Fibroblast of lung (primary cell): ENCODE data around the gene VBP1. TPM values are rescaled to one million over a fixed set of nuclear protein-coding genes. Genes with fewer than 3 reads are reported as not detected.

ENCODE experiments used
- DNase-seq, 2 donors: peaks; one replicate each; pipeline versions ENCODE4 v3.0.0 to v3.0.0-alpha.2; 2010; ENCODE audit warnings: low read depth in 2 of 2
- H2AFZ ChIP-seq: 2 replicates; pipeline ENCODE4 v1.5.1; 2012; ENCODE audit warnings: low read length, control low read depth, inconsistent platforms
- H3K27ac ChIP-seq: 2 replicates; pipeline ENCODE4 v1.5.1; 2011; ENCODE audit warnings: low read length, control low read depth; ENCODE audit not compliant: insufficient read depth
- H3K27me3 ChIP-seq: 2 replicates; pipeline ENCODE4 v1.5.1; 2011; ENCODE audit warnings: mild to moderate bottlenecking, low read length; ENCODE audit not compliant: control insufficient read depth, insufficient read depth
- H3K36me3 ChIP-seq: 2 replicates; pipeline ENCODE4 v1.5.1; 2011; ENCODE audit warnings: low read length; ENCODE audit not compliant: control insufficient read depth, insufficient read depth
- H3K4me1 ChIP-seq: 2 replicates; pipeline ENCODE4 v1.5.1; 2011; ENCODE audit warnings: low read length; ENCODE audit not compliant: control insufficient read depth, insufficient read depth; ENCODE audit errors: extremely low read depth
- H3K4me2 ChIP-seq: 2 replicates; pipeline ENCODE4 v1.5.1; 2011; ENCODE audit warnings: low read length, control low read depth; ENCODE audit not compliant: insufficient read depth; ENCODE audit errors: extremely low read depth
- H3K4me3 ChIP-seq, 4 experiments: fragments of 200-600 bp in 1 of 4; sonication (generic) in 1 of 4; replicated peaks in 1 of 4; 2 replicates each; pipeline ENCODE4 v1.5.1; 2011 to 2016; ENCODE audit warnings: low read length in 4 of 4, low read depth in 3 of 4, mild to moderate bottlenecking in 3 of 4, control low read depth in 2 of 4, inconsistent platforms in 1 of 4, mixed read lengths in 1 of 4; ENCODE audit not compliant: insufficient read depth in 1 of 4; ENCODE audit errors: control extremely low read depth in 1 of 4
- H3K79me2 ChIP-seq: 2 replicates; pipeline ENCODE4 v1.5.1; 2012; ENCODE audit warnings: mild to moderate bottlenecking, low read length, inconsistent platforms; ENCODE audit not compliant: control insufficient read depth, insufficient read depth
- H3K9ac ChIP-seq: 2 replicates; pipeline ENCODE4 v1.5.1; 2011; ENCODE audit warnings: mild to moderate bottlenecking, low read length, control low read depth; ENCODE audit not compliant: insufficient read depth
- H3K9me3 ChIP-seq: 2 replicates; pipeline ENCODE4 v1.5.1; 2012; ENCODE audit warnings: low read depth, low read length; ENCODE audit not compliant: control insufficient read depth, insufficient read depth
- H4K20me1 ChIP-seq: 2 replicates; pipeline ENCODE4 v1.5.1; 2011; ENCODE audit warnings: low read length; ENCODE audit not compliant: control insufficient read depth, insufficient read depth; ENCODE audit errors: extremely low read depth
- CTCF ChIP-seq, 2 donors: IDR thresholded peaks in 1 of 2; conservative IDR thresholded peaks in 1 of 2; 1 replicate in 1 of 2; 2 replicates in 1 of 2; pipeline ENCODE4 v1.5.1; 2011 to 2012; ENCODE audit warnings: low read length in 2 of 2, control low read depth in 1 of 2, inconsistent platforms in 1 of 2, low read depth in 1 of 2, mild to moderate bottlenecking in 1 of 2
- EZH2 ChIP-seq: IDR thresholded peaks from 2 replicates; pipeline ENCODE4 v1.5.1; 2012; ENCODE audit warnings: low read length, control low read depth, mild to moderate bottlenecking; ENCODE audit errors: missing control alignments
- polyA minus RNA-seq: library from RNA; depleted of rRNA, polyadenylated mRNA; stranded (reverse); fragments of >200 nt; gene quantifications from 2 replicates; pipeline ENCODE4 v1.2.3, GENCODE V29; 2011; ENCODE audit warnings: low replicate concordance
- polyA plus RNA-seq, 2 donors: library from polyadenylated mRNA; depleted of rRNA in 1 of 2; stranded (reverse) in 1 of 2; unstranded in 1 of 2; fragments of >200 nt; gene quantifications; 2 replicates each; pipeline ENCODE4 v1.2.1, GENCODE V29; 2011 to 2012; ENCODE audit warnings: missing spikeins in 1 of 2
- total RNA-seq: library from RNA; depleted of rRNA; stranded (reverse); fragments of >200 nt; gene quantifications from 2 replicates; pipeline ENCODE4 v1.2.1, GENCODE V29; 2014

Gene VBP1
- total RNA-seq, result 43.9 and 60.9 TPM in 2 replicates
- polyA plus RNA-seq, result 63.9 and 67.8 TPM in 2 replicates
- 47.9 and 50.9 TPM in 2 replicates for polyA plus RNA-seq (2012)
- polyA minus RNA-seq, result 1.9 and 3.1 TPM in 2 replicates

- peak within 1 kb of the TSS; percentile 75 for H3K9ac ChIP-seq
- DNase-seq, result peak; percentile 96 to 97
- H3K27ac ChIP-seq, result peak within 1 kb of the TSS; percentile 87
- H3K4me2 ChIP-seq, result peak within 1 kb of the TSS; percentile 69
- peak; percentile 27 to 42 for TF ChIP-seq CTCF (conservative IDR thresholded peaks at IDR 0.05 in 1 of 2, IDR thresholded peaks at IDR 0.05 in 1 of 2; ENCODE audit: low read depth in 1 of 2, low read length in 2 of 2)
- TF ChIP-seq EZH2, result no peak
- no peaks in the 10 kb centered on the region for H3K36me3 ChIP-seq
- H3K9me3 ChIP-seq, result no peaks in the 10 kb centered on the region
- peak within 1 kb of the TSS; percentile 46 to 87 (median 72) for H3K4me3 ChIP-seq
- H3K79me2 ChIP-seq, result peaks cover 31% of the 10 kb centered on the region
- H4K20me1 ChIP-seq, result no peaks in the 10 kb centered on the region
- peak within 1 kb of the TSS; percentile 95 for H2AFZ ChIP-seq
- no peaks in the 10 kb centered on the region for H3K4me1 ChIP-seq
- no peaks in the 10 kb centered on the region for H3K27me3 ChIP-seq
These were observed at the start of gene VBP1 for GRCh38 chrX:155216179-155216939. VBP1 (plus strand) TSS chrX:155216460; CDS start chrX:155216483, 23 bp downstream.

- DNase-seq, result no peak
- Histone ChIP-seq H3K36me3 (no peaks in the 10 kb centered on the region), H3K4me1 (no peaks in the 10 kb centered on the region), H4K20me1 (no peaks in the 10 kb centered on the region), H3K4me3 (no peak overlapping the region), H2AFZ (no peak overlapping the region), H3K27me3 (no peaks in the 10 kb centered on the region), H3K27ac (no peak overlapping the region), H3K4me2 (no peak overlapping the region), H3K79me2 (no peaks in the 10 kb centered on the region), H3K9me3 (no peaks in the 10 kb centered on the region), H3K9ac (no peak overlapping the region)
- no peak for TF ChIP-seq CTCF (conservative IDR thresholded peaks at IDR 0.05 in 1 of 2, IDR thresholded peaks at IDR 0.05 in 1 of 2; ENCODE audit: low read depth in 1 of 2, low read length in 2 of 2)
- no peak for TF ChIP-seq EZH2
These were observed 46.4 kb upstream of the VBP1 start for GRCh38 chrX:155169881-155170280.

- DNase-seq, result no peak
- Histone ChIP-seq H3K4me3 (no peak overlapping the region), H3K36me3 (no peaks in the 10 kb centered on the region), H3K9ac (no peak overlapping the region), H4K20me1 (no peaks in the 10 kb centered on the region), H3K4me1 (no peaks in the 10 kb centered on the region), H3K79me2 (no peaks in the 10 kb centered on the region), H3K4me2 (no peak overlapping the region), H2AFZ (no peak overlapping the region), H3K9me3 (no peaks in the 10 kb centered on the region), H3K27me3 (no peaks in the 10 kb centered on the region), H3K27ac (no peak overlapping the region)
- no peak for TF ChIP-seq EZH2
- TF ChIP-seq CTCF (conservative IDR thresholded peaks at IDR 0.05 in 1 of 2, IDR thresholded peaks at IDR 0.05 in 1 of 2; ENCODE audit: low read depth in 1 of 2, low read length in 2 of 2), result no peak
These were observed 36.8 kb upstream of the VBP1 start for GRCh38 chrX:155179346-155179997.
